Suprapubic skin (tissue), 4 donors: ENCODE data around the gene DISP3. TPM values are rescaled to one million over a fixed set of nuclear protein-coding genes. Genes with fewer than 3 reads are reported as not detected.

Experiments
- DNase-seq, 2 donors: peaks; one replicate each; pipeline ENCODE4 v3.0.0-alpha.2; 2019; ENCODE audit warnings: low spot score in 2 of 2
- H3K27ac ChIP-seq: fragments of 200-600 bp; sonication (generic); one replicate; pipeline ENCODE4 v1.5.1; 2019
- H3K27me3 ChIP-seq: fragments of 200-600 bp; sonication (generic); one replicate; pipeline ENCODE4 v1.5.1; 2019
- H3K36me3 ChIP-seq: fragments of 200-600 bp; sonication (generic); one replicate; pipeline ENCODE4 v1.5.1; 2019
- H3K4me1 ChIP-seq: fragments of 200-600 bp; sonication (generic); one replicate; pipeline ENCODE4 v1.5.1; 2019
- H3K4me3 ChIP-seq: fragments of 200-600 bp; sonication (generic); one replicate; pipeline ENCODE4 v1.5.1; 2019; ENCODE audit warnings: mild to moderate bottlenecking
- H3K9me3 ChIP-seq: fragments of 200-600 bp; sonication (generic); one replicate; pipeline ENCODE4 v1.5.1; 2019
- EP300 ChIP-seq: sonication (generic); formaldehyde crosslinking; IDR thresholded peaks from one replicate; pipeline ENCODE4 v1.6.1; 2017; ENCODE audit warnings: antibody characterized with exemption
- POLR2A ChIP-seq, 2 donors: fragments of 450-650 bp; IDR thresholded peaks; one replicate each; pipeline ENCODE4 v1.6.1; 2017; ENCODE audit warnings: antibody characterized with exemption in 2 of 2, mild to moderate bottlenecking in 2 of 2, moderate library complexity in 2 of 2
- POLR2AphosphoS5 ChIP-seq, 3 donors: sonication (generic); formaldehyde crosslinking; IDR thresholded peaks; one replicate each; pipeline ENCODE4 v1.6.1; 2017; ENCODE audit warnings: antibody characterized with exemption in 3 of 3
- WGBS: methylation state at CpG from one replicate; pipeline ENCODE4 v1.1.5; 2018; 5-methylcytosine and 5-hydroxymethylcytosine counted together
- total RNA-seq, 4 donors: library from RNA; depleted of rRNA; stranded (reverse); fragments of >200 nt; gene quantifications; one replicate each; pipeline ENCODE4 v1.1.0, GENCODE V29; 2016
- TF ChIP-seq, protein P1 (sequence below), 2 donors: fragments of 200-600 bp in 1 of 2; fragments of 450-650 bp in 1 of 2; sonication (generic) in 1 of 2; IDR thresholded peaks; one replicate each; pipeline ENCODE4 v1.5.1; 2016 to 2019; ENCODE audit warnings: antibody characterized with exemption in 2 of 2, mild to moderate bottlenecking in 1 of 2, moderate library complexity in 1 of 2

DISP3 gene
- total RNA-seq, 4 donors from 2014 or later, result not detected

DNA sequence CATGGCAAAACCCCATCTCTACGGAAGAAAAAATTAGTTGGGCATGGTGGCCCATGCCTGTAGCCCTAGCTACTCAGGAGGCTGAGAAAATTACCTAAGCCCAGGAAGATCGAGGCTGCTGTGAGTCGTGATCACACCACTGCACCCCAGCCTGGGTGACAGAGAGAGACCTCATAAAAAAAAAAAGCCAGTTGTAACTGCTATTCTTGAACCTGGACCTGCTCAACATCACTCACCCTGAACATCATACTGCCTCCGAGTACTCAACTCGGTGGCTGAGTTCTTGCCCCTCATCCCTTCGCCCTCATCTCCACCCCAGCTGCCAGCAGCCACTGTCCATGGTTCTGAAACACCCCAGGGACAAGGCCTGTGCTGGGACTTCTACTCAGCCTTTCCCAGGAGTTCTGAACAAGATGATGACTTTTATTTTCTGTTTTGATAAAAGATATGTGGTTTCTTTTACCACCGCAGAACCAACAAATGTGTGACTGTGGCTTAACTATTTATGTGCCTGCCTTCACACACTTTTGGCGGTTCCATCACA lies 5.4 kb upstream of the DISP3 start:
- H3K4me3 ChIP-seq, result no peak overlapping the region
- TF ChIP-seq POLR2AphosphoS5 (IDR thresholded peaks at IDR 0.05) (no peak), POLR2A (IDR thresholded peaks at IDR 0.05) (no peak), EP300 (no peak)
- TF ChIP-seq, protein P1, sequence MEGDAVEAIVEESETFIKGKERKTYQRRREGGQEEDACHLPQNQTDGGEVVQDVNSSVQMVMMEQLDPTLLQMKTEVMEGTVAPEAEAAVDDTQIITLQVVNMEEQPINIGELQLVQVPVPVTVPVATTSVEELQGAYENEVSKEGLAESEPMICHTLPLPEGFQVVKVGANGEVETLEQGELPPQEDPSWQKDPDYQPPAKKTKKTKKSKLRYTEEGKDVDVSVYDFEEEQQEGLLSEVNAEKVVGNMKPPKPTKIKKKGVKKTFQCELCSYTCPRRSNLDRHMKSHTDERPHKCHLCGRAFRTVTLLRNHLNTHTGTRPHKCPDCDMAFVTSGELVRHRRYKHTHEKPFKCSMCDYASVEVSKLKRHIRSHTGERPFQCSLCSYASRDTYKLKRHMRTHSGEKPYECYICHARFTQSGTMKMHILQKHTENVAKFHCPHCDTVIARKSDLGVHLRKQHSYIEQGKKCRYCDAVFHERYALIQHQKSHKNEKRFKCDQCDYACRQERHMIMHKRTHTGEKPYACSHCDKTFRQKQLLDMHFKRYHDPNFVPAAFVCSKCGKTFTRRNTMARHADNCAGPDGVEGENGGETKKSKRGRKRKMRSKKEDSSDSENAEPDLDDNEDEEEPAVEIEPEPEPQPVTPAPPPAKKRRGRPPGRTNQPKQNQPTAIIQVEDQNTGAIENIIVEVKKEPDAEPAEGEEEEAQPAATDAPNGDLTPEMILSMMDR (IDR thresholded peaks at IDR 0.05), result no peak
- DNase-seq, result no peak
- H3K27me3 ChIP-seq, result peaks cover 71% of the 10 kb centered on the region
- H3K9me3 ChIP-seq, result no peaks in the 10 kb centered on the region
- no peaks in the 10 kb centered on the region for H3K36me3 ChIP-seq
- 51% methylated on average over 8 of the region's 8 CpGs for WGBS
- no peak overlapping the region for H3K27ac ChIP-seq
- peaks cover 2% of the 10 kb centered on the region for H3K4me1 ChIP-seq

DNA sequence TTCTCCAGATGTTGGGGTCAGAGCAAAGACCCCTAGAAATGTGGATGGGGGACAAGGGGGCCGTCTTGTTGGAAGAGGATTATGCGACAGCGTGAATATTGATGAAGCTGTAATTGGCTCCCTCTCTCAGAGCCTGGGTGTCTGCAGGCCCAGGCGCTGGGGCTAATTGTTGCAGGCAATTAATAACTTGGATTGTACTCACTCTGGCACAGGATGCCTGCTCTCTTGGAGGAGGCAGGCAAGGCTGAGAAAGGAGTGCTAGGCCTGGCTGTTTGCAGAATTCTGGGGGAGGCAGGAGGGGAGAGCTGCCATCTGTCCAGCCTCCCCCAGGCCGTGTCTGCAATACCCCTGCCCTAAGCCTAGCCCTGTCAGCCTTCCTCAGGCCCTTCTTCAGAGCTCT lies 4.1 kb upstream of the DISP3 start:
- Histone ChIP-seq H3K4me1 (peaks cover 15% of the 10 kb centered on the region), H3K27ac (no peak overlapping the region), H3K9me3 (no peaks in the 10 kb centered on the region), H3K4me3 (no peak overlapping the region), H3K27me3 (peaks cover 71% of the 10 kb centered on the region), H3K36me3 (no peaks in the 10 kb centered on the region)
- no peak for DNase-seq
- TF ChIP-seq POLR2AphosphoS5 (IDR thresholded peaks at IDR 0.05) (no peak), EP300 (no peak), POLR2A (IDR thresholded peaks at IDR 0.05) (no peak)
- TF ChIP-seq, protein P1 (IDR thresholded peaks at IDR 0.05), result no peak
- WGBS, result 73% methylated on average over 5 of the region's 5 CpGs

DNA sequence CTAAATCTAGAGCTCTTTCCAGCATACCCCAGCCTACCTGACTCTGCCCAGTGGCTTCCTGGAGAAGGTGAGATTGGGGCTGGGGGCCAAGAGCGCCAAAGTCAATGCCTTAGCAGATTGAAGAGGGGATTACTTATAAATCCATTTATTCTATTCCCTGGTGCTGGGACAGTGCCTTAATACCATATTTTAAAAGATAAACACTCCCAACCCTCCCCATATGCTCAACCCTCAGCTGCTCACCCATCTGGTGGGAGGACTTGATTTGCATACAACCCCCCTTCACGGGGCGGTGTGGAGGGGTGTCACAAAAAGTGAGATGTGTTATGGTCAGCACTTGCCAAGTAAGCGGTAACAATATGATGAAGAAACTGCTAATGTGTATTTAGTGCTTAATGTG lies 3.2 kb upstream of the DISP3 start:
- Histone ChIP-seq H3K36me3 (no peaks in the 10 kb centered on the region), H3K27ac (no peak overlapping the region), H3K4me1 (peaks cover 16% of the 10 kb centered on the region), H3K27me3 (peaks cover 80% of the 10 kb centered on the region), H3K9me3 (no peaks in the 10 kb centered on the region), H3K4me3 (no peak overlapping the region)
- no peak for TF ChIP-seq POLR2AphosphoS5 (IDR thresholded peaks at IDR 0.05)
- TF ChIP-seq POLR2A (IDR thresholded peaks at IDR 0.05), result no peak
- TF ChIP-seq EP300, result no peak
- TF ChIP-seq, protein P1 (IDR thresholded peaks at IDR 0.05), result no peak
- WGBS, result 75% methylated on average over 4 of the region's 4 CpGs
- no peak for DNase-seq

DNA sequence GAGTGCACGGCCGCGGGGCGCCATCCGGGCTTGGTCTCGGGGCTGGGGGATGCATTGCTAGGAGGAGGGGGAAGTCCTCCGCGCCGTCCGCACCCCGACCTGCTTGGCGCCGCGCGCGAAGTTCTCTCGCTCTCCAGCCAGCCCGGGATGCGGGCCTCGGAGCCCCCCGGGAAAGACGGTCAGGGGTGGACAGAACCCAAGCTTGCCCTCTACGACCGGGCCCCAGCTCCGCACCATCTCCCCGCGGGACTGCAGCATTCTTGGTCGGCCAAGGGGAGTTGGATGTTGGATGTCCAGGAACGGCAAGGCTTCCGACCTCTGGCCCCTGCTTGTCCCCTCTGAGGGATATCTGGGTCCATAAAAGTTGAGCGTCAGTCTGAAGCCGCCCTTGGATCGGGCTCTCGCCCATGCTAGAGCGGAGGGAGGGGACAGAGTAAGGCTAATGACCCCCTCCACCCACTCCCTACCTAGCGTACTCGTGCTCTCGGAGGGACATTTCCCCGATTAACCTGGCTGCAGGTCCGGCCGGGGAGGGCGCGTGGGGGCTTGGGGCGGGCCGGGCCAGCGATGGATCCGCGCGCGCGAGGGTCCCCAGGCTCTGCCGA lies 522 bp downstream of the DISP3 start:
- 0% methylated on average over 28 of the region's 52 CpGs for WGBS
- Histone ChIP-seq H3K27me3 (peaks cover 96% of the 10 kb centered on the region), H3K36me3 (no peaks in the 10 kb centered on the region), H3K9me3 (no peaks in the 10 kb centered on the region), H3K4me3 (peak overlapping the region; percentile 52), H3K27ac (no peak overlapping the region), H3K4me1 (peaks cover 16% of the 10 kb centered on the region)
- TF ChIP-seq, protein P1 (IDR thresholded peaks at IDR 0.05), result no peak
- no peak for TF ChIP-seq POLR2AphosphoS5 (IDR thresholded peaks at IDR 0.05)
- TF ChIP-seq EP300, result no peak
- no peak for TF ChIP-seq POLR2A (IDR thresholded peaks at IDR 0.05)
- DNase-seq, result no peak

DNA sequence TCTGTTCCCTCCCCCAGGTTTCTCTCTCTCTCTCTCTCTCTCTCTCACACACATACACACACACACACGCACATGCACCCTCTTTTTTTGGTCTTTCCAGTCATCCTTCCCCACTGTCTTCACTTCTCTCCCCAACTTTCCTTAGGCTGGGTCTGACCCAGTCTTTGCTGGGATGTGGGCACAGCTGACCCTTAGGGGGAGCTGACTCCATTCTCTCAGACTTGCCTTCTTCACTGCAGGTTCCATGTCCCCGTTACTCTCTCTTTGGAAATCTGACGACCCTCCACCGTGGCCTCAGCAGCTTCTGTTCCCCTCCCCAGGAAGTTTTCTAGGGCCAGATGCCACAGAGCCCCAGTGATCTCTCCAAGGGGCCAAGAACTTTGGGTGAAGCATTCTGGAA lies 2.1 kb downstream of the DISP3 start:
- H3K4me1 ChIP-seq, result peaks cover 16% of the 10 kb centered on the region
- H3K36me3 ChIP-seq, result no peaks in the 10 kb centered on the region
- WGBS, result 40% methylated on average over 4 of the region's 4 CpGs
- peaks cover 96% of the 10 kb centered on the region for H3K27me3 ChIP-seq
- H3K4me3 ChIP-seq, result no peak overlapping the region
- no peak for DNase-seq
- no peaks in the 10 kb centered on the region for H3K9me3 ChIP-seq
- TF ChIP-seq POLR2A (IDR thresholded peaks at IDR 0.05) (no peak), POLR2AphosphoS5 (IDR thresholded peaks at IDR 0.05) (no peak), EP300 (no peak)
- TF ChIP-seq, protein P1 (IDR thresholded peaks at IDR 0.05), result no peak
- no peak overlapping the region for H3K27ac ChIP-seq
